ENCODE results near the gene MYOCD.

- no peak for TF ChIP-seq POLR2A (IDR thresholded peaks at IDR 0.05)
- peak in 1 of 3 donors; percentile 23 for TF ChIP-seq CTCF (IDR thresholded peaks at IDR 0.05)
Observed at GRCh38 chr17:12667299-12667958, 1.7 kb downstream of the MYOCD start.
